Measurements from ENCODE around the gene FSTL3.
A peak's percentile ranks its signal among the peaks of the same experiment; 100 is the strongest.
"Not testable (repeated sequence)": the region's sequence is repeated elsewhere in the genome, so short reads cannot be mapped to it uniquely, and the experiment has no call there.

FSTL3 gene

GRCh38 chr19:682678-683320 lies 6.6 kb downstream of the FSTL3 start:
- DNase-seq (ENCODE audit: low spot score): no peak

GRCh38 chr19:685454-685931 lies 9.3 kb downstream of the FSTL3 start:
- DNase-seq (ENCODE audit: low spot score): no peak

GRCh38 chr19:686589-687297 lies 10.6 kb downstream of the FSTL3 start:
- DNase-seq (ENCODE audit: low spot score): no peak

DNA sequence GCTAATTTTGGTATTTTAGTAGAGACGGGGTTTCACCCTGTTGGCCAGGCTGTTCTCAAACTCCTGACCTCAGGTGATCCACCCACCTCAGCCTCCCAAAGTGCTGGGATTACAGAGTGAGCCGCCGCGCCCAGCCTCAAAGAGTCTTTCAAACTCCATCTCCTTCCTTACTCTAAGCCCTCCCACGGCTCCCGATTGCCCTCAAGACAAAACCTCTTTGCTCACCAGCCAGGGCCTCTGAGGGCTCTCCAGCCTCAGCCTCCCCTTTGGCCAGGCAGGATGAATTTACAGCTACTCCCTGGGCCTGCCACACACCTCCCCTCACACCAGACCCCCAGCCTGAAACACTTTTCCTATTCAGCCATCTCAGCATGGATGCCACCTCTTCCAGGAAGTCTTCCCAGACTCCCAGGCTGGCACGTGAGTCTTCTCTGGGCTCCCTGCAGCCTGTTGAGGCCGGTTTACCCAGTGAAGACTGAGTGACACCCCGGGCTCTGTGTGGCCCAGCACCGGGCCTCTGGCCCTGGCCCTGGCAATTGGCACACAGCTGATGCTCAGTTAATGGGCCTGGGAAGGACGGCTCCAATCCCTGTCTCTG lies 11.5 kb downstream of the FSTL3 start:
- DNase-seq (ENCODE audit: low spot score): no peak

- no peak for DNase-seq (ENCODE audit: low spot score)
These were observed 12.0 kb downstream of the FSTL3 start for GRCh38 chr19:688214-688613.

DNA sequence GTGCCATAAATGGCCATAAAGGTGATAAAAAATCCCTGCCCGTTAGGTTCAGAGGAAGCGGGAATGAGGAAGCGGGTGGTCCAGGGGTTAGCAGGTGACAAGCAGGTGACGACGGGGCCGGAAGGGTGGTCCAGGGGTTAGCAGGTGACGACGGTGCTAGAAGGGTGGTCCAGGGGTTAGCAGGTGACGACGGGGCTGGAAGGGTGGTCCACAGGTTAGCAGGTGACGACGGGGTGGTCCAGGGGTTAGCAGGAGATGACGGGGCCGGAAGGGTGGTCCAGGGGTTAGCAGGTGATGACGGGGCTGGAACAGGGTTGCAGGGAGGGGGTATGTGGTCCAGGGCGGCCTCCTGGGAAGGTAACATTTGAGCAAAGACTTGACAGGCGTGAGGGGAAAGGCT lies 12.8 kb downstream of the FSTL3 start:
- DNase-seq (ENCODE audit: low spot score): no peak

- no peak for DNase-seq (ENCODE audit: low spot score)
These were observed 14.0 kb downstream of the FSTL3 start for GRCh38 chr19:690203-690602.

GRCh38 chr19:694481-695351 lies 18.5 kb downstream of the FSTL3 start:
- DNase-seq (ENCODE audit: low spot score): no peak

- no peak for DNase-seq (ENCODE audit: low spot score)
These were observed 19.3 kb downstream of the FSTL3 start, which contains the start of gene PRSS57 for GRCh38 chr19:695352-695949. Gene PRSS57 (minus strand): TSS chr19:695452. CDS start chr19:695430, 22 bp downstream.

DNA sequence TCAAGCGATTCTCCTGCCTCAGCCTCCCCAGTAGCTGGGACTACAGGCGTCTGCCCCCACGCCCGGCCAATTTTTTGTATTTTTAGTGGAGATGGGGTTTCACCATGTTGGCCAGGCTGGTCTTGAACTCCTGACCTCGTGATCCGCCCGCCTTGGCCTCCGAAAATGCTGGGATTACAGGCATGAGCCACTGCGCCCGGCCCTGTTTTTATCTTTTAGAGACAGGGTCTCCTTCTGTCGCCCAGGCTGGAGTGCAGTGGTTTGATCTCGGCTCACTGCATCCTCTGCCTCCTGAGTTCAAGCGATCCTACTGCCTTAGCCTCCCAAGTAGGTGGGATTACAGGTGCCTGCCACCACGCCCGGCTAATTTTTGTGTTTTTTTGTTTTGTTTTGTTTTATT lies 22.3 kb downstream of the FSTL3 start:
- DNase-seq (ENCODE audit: low spot score): not testable (repeated sequence)

DNA sequence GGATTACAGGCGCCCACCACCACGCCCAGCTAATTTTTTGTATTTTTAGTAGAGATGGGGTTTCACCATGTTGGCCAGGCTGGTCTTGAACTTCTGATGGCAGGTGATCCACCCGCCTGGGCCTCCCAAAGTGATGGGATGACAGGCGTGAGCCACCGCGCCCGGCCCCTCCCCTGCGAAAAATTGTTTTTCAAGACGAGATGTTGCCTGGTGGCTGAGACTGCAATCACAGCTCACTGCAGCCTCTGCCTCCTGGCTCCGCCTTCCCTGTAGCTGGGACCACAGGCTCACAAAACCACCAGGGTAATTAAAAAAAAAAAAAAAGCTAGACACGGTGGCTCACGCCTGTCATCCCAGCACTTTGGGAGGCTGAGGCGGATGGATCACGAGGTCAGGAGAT lies 23.7 kb downstream of the FSTL3 start:
- DNase-seq (ENCODE audit: low spot score): not testable (repeated sequence)

DNA sequence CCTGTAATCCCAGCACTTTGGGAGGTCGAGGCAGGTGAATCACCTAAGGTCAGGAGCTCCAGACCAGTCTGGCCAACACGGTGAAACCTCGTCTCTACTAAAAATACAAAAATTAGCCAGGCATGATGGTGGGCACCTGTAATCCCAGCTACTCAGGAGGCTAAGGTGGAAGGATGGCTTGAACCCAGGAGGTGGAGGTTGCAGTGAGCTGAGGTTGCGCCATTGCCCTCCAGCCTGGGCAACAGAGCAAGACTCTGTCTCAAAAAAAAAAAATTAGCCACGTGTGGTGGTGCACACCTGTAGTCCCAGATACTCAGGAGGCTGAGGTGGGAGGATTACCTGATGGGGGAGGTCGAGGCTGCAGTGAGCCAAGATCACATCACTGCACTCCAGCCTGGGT lies 26.7 kb downstream of the FSTL3 start:
- DNase-seq (ENCODE audit: low spot score): not testable (repeated sequence)

- no peak for DNase-seq (ENCODE audit: low spot score)
These were observed 27.1 kb downstream of the FSTL3 start for GRCh38 chr19:703329-703650.

GRCh38 chr19:703651-704446 lies 27.7 kb downstream of the FSTL3 start:
- DNase-seq (ENCODE audit: low spot score): peak; percentile 94

GRCh38 chr19:704447-704741 lies 28.2 kb downstream of the FSTL3 start:
- no peak for DNase-seq (ENCODE audit: low spot score)

DNA sequence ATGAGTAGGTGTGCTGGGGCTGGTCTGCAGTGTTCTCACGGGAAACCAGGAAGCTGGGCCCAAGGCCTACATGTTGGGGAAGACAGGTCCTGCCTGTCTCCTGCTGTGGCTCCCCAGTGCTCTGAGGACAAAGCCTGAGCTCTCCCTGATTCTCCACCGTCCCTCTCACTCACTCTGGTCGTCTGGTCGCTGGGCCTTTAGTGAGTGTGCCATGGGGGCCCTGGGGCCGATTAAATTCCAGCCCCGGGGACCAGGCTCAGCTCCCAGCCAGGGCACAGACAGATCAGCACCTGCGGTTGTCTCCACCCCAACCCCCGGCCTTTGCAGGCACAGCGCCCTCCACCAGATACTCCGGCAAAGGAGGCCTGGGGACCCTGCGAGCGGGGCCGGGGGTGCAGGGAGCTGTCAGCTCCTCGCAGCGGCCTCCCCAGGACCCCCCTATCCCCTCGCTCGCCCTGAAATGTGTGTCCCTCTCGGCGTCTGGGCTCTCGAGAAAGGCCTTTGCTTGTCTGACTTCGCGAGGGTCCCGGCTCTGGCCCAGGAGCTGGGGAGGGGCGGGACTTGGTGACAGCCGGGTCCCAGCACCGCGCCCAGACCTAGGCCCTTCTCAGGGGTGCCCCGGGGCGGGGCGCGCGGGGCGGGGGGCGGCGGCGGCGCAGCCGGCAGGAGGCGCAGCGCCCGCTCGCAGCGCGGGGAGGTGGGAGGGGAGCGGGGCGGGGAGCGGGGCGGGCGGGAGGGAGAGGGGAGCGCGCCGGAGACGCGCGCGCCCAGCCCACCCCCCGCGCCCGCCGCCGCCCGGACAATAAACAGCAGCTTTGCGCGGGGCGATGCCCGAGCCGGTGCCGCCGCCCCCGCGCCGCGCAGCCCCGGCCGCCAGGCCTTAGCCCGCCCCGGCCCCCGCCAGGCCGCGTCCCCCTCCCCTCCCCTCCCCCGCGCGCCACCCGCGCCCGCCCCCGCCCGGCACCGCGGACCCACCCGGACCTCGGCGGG lies 32.3 kb downstream of the FSTL3 start, which contains the start of gene PALM:
Gene PALM (plus strand): TSS at position 782 of the 990 bp plus-strand sequence. CDS start 212 bp downstream, outside the sequence.
- DNase-seq (ENCODE audit: low spot score): peak; percentile 74

GRCh38 chr19:709196-709964 lies 33.2 kb downstream of the FSTL3 start:
- no peak for DNase-seq (ENCODE audit: low spot score)

GRCh38 chr19:709965-710571 lies 33.9 kb downstream of the FSTL3 start:
- no peak for DNase-seq (ENCODE audit: low spot score)

- DNase-seq (ENCODE audit: low spot score): no peak
These were observed 34.6 kb downstream of the FSTL3 start for GRCh38 chr19:710767-711166.
